H1 (cell line): ENCODE measurements around the gene ZNF639. TPM values are rescaled to one million over a fixed set of nuclear protein-coding genes. Genes with fewer than 3 reads are reported as not detected.

ENCODE experiments used
- polyA plus RNA-seq, 7 experiments: library from polyadenylated mRNA; depleted of rRNA in 3 of 7; stranded (reverse) in 5 of 7; unstranded in 2 of 7; fragments of >200 nt in 5 of 7; fragments of 200-250 nt in 2 of 7; gene quantifications; 1 replicate in 5 of 7; 2 replicates in 1 of 7; 4 replicates in 1 of 7; pipeline versions ENCODE4 v1.2.1 to v1.2.3, GENCODE V29; 2011 to 2013; ENCODE audit warnings: missing spikeins in 2 of 7, mixed read lengths in 2 of 7
- total RNA-seq: library from RNA; stranded (reverse); fragmentation: NEBNext Ultra II Directional; extraction: Animal tissue kit (Norgen Biotek cat#: 25700); gene quantifications from 2 replicates; pipeline ENCODE4 v1.2.1, GENCODE V29; 2021
- TF ChIP-seq, protein P1 (sequence below): fragments of 300-600 bp; sonication (generic); IDR thresholded peaks from 2 replicates; pipeline ENCODE4 v1.7.1; 2012; ENCODE audit warnings: low read length, moderate library complexity, mild to moderate bottlenecking, inconsistent platforms; ENCODE audit not compliant: insufficient replicate concordance

The ZNF639 gene
- total and polyA plus RNA-seq, 2 of the 8 experiments (the other 6 are each of a cell fraction or from before 2014, with no cell fraction given): 9.1 to 41.4 TPM

DNA sequence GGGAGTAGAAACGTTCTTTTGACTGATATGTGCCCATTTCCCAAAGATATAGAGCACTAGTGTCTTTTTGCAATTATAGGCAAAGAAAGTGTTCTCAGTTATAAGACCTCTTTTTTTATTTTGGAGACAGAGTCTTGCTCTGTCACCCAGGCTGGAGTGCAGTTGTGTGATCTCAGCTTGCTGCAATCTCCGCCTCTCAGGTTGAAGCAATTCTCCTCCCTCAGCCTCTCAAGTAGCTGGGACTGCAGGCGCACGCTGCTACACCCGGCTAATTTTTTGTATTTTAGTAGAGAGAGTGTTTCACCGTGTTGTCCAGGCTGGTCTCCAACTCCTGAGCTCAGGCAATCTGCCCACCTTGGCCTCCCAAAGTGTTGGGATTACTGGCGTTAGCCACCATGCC is 20.7 kb upstream of the ZNF639 start (continued):
- TF ChIP-seq, protein P1, sequence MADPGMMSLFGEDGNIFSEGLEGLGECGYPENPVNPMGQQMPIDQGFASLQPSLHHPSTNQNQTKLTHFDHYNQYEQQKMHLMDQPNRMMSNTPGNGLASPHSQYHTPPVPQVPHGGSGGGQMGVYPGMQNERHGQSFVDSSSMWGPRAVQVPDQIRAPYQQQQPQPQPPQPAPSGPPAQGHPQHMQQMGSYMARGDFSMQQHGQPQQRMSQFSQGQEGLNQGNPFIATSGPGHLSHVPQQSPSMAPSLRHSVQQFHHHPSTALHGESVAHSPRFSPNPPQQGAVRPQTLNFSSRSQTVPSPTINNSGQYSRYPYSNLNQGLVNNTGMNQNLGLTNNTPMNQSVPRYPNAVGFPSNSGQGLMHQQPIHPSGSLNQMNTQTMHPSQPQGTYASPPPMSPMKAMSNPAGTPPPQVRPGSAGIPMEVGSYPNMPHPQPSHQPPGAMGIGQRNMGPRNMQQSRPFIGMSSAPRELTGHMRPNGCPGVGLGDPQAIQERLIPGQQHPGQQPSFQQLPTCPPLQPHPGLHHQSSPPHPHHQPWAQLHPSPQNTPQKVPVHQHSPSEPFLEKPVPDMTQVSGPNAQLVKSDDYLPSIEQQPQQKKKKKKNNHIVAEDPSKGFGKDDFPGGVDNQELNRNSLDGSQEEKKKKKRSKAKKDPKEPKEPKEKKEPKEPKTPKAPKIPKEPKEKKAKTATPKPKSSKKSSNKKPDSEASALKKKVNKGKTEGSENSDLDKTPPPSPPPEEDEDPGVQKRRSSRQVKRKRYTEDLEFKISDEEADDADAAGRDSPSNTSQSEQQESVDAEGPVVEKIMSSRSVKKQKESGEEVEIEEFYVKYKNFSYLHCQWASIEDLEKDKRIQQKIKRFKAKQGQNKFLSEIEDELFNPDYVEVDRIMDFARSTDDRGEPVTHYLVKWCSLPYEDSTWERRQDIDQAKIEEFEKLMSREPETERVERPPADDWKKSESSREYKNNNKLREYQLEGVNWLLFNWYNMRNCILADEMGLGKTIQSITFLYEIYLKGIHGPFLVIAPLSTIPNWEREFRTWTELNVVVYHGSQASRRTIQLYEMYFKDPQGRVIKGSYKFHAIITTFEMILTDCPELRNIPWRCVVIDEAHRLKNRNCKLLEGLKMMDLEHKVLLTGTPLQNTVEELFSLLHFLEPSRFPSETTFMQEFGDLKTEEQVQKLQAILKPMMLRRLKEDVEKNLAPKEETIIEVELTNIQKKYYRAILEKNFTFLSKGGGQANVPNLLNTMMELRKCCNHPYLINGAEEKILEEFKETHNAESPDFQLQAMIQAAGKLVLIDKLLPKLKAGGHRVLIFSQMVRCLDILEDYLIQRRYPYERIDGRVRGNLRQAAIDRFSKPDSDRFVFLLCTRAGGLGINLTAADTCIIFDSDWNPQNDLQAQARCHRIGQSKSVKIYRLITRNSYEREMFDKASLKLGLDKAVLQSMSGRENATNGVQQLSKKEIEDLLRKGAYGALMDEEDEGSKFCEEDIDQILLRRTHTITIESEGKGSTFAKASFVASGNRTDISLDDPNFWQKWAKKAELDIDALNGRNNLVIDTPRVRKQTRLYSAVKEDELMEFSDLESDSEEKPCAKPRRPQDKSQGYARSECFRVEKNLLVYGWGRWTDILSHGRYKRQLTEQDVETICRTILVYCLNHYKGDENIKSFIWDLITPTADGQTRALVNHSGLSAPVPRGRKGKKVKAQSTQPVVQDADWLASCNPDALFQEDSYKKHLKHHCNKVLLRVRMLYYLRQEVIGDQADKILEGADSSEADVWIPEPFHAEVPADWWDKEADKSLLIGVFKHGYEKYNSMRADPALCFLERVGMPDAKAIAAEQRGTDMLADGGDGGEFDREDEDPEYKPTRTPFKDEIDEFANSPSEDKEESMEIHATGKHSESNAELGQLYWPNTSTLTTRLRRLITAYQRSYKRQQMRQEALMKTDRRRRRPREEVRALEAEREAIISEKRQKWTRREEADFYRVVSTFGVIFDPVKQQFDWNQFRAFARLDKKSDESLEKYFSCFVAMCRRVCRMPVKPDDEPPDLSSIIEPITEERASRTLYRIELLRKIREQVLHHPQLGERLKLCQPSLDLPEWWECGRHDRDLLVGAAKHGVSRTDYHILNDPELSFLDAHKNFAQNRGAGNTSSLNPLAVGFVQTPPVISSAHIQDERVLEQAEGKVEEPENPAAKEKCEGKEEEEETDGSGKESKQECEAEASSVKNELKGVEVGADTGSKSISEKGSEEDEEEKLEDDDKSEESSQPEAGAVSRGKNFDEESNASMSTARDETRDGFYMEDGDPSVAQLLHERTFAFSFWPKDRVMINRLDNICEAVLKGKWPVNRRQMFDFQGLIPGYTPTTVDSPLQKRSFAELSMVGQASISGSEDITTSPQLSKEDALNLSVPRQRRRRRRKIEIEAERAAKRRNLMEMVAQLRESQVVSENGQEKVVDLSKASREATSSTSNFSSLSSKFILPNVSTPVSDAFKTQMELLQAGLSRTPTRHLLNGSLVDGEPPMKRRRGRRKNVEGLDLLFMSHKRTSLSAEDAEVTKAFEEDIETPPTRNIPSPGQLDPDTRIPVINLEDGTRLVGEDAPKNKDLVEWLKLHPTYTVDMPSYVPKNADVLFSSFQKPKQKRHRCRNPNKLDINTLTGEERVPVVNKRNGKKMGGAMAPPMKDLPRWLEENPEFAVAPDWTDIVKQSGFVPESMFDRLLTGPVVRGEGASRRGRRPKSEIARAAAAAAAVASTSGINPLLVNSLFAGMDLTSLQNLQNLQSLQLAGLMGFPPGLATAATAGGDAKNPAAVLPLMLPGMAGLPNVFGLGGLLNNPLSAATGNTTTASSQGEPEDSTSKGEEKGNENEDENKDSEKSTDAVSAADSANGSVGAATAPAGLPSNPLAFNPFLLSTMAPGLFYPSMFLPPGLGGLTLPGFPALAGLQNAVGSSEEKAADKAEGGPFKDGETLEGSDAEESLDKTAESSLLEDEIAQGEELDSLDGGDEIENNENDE: no peak
